Measurements from ENCODE around the gene DSTN. TPM values are rescaled to one million over a fixed set of nuclear protein-coding genes. Genes with fewer than 3 reads are reported as not detected.

Gene DSTN
- total RNA-seq, 6 experiments from 2014 or later = 65.8 to 94.4 (median 86.9) TPM

DNA sequence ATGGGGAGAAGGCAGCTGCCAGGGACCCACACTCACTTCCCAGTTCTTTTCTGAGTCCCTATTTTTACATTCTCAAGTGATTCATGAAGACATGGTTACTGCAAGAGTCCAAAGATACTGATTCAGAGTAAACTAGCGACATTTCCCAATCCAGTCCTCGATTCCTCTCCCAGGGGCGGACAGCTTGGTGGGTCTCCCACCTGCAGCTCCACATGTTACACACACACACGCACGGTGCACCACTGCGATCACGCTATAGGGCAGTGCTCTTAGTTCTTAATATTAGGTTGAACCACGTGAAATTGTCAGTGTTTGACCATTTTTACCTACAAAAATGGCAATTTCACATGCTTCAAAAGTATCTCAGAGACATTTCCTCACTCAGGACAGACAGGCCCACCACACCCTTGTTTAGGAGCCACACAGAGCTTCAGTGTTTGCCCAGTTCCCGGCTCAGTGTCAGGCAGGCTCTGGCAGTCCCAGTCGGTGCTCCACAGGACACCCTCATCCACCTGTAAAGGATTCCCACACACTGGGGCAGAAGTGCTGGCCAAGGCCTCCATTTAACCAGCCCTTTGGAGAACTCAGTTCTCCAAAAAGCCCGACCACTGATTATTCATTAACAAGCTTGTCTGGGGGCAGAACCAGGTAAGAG lies 60.4 kb downstream of the DSTN start:
- peaks cover 0 to 21% (median 4%) of the 10 kb centered on the region in 4 donors for H3K4me1 ChIP-seq
- ATAC-seq = no peak
- H3K36me3 ChIP-seq = peaks cover 10 to 92% (median 64%) of the 10 kb centered on the region in 4 donors
- DNase-seq = peak in 1 of 3 donors; percentile 32
- H3K27me3 ChIP-seq = no peaks in the 10 kb centered on the region
- no peak overlapping the region for H3K4me3 ChIP-seq
- no peak overlapping the region for H3K27ac ChIP-seq
- TF ChIP-seq, protein P1, sequence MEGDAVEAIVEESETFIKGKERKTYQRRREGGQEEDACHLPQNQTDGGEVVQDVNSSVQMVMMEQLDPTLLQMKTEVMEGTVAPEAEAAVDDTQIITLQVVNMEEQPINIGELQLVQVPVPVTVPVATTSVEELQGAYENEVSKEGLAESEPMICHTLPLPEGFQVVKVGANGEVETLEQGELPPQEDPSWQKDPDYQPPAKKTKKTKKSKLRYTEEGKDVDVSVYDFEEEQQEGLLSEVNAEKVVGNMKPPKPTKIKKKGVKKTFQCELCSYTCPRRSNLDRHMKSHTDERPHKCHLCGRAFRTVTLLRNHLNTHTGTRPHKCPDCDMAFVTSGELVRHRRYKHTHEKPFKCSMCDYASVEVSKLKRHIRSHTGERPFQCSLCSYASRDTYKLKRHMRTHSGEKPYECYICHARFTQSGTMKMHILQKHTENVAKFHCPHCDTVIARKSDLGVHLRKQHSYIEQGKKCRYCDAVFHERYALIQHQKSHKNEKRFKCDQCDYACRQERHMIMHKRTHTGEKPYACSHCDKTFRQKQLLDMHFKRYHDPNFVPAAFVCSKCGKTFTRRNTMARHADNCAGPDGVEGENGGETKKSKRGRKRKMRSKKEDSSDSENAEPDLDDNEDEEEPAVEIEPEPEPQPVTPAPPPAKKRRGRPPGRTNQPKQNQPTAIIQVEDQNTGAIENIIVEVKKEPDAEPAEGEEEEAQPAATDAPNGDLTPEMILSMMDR (IDR thresholded peaks at IDR 0.05) = no peak
- TF ChIP-seq POLR2A (IDR thresholded peaks at IDR 0.05) = no peak
- intact Hi-C loops (cut with DNase I) = no loop called here
- no peaks in the 10 kb centered on the region for H3K9me3 ChIP-seq
- WGBS (ENCODE audit: insufficient coverage, low coverage, low lambda C conversion rate, missing lambda C conversion rate) = 84% methylated on average over 8 of the region's 11 CpGs

DNA sequence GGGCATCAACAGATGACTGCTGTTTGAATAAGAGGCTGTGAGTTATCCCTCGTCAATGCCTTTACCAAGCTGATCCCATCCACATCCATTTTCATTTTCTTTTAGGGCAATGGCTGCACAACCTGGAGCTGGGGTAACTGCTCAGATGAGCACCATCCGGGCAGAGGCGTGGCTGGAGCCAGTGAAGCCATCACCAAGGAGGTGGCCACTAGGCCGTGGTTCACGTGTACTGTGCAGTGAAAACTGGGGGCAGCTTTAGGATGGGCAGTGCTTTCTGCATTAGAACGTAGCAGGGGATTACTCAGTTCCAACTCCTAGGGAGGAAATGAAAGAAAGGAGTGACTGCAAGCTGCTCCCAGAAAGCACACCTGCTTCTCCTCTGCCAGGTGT lies 60.9 kb downstream of the DSTN start:
- H3K4me1 ChIP-seq = peaks cover 0 to 21% (median 4%) of the 10 kb centered on the region in 4 donors
- H3K36me3 ChIP-seq = peaks cover 10 to 94% (median 65%) of the 10 kb centered on the region in 4 donors
- no peaks in the 10 kb centered on the region for H3K27me3 ChIP-seq
- no peaks in the 10 kb centered on the region for H3K9me3 ChIP-seq
- ATAC-seq (no peak), DNase-seq (peak in 1 of 3 donors; percentile 15)
- H3K27ac ChIP-seq = no peak overlapping the region
- TF ChIP-seq, protein P1 (IDR thresholded peaks at IDR 0.05) = no peak
- TF ChIP-seq POLR2A (IDR thresholded peaks at IDR 0.05) = no peak
- intact Hi-C loops (cut with DNase I) = no loop called here
- no peak overlapping the region for H3K4me3 ChIP-seq
- WGBS (ENCODE audit: insufficient coverage, low coverage, low lambda C conversion rate, missing lambda C conversion rate) = 86% methylated on average over 4 of the region's 6 CpGs

DNA sequence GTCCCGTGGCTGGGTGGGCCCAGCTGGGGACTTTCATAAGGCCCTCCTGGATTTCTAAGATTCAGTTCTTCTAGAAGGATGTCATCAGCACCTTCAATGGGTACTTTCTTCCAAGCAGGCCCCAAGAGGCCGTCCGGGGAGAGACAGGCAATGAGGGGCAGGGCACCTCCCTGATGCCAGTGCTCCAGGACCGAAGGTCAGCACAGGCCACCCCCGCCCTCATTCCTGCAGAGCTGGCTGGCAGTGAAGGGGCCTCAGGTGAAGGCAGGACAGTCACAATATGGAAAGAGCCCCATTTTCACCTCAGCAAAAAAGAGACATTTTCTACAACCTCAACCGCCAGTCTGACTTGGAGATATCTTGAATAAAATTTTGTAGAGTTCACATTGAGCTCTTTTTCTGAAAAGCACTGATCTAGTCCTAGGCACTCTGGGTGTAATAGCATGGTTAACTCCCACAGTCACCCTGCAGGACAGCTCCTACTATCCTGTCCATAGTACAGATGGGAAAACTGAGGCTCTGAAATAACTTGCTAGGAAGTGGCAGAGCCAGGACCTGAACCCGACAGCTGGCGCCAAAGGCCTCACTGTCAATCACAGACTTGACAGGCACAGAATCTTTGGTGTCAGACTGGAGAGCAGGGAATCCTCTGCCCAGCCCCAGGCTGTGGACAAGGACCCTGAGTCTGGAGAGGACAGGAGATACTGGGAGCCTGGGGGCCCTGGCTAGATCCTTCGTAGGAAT lies 61.9 kb downstream of the DSTN start:
- intact Hi-C loops (cut with DNase I) = no loop called here
- Histone ChIP-seq H3K9me3 (no peaks in the 10 kb centered on the region), H3K4me3 (no peak overlapping the region), H3K4me1 (peaks cover 0 to 14% (median 6%) of the 10 kb centered on the region in 4 donors), H3K36me3 (peaks cover 10 to 94% (median 68%) of the 10 kb centered on the region in 4 donors), H3K27me3 (no peaks in the 10 kb centered on the region), H3K27ac (no peak overlapping the region)
- 60% methylated on average over 3 of the region's 9 CpGs for WGBS (ENCODE audit: insufficient coverage, low coverage, low lambda C conversion rate, missing lambda C conversion rate)
- ATAC-seq = no peak
- DNase-seq = peak in 1 of 3 donors; percentile 31
- no peak for TF ChIP-seq POLR2A (IDR thresholded peaks at IDR 0.05)
- TF ChIP-seq, protein P1 (IDR thresholded peaks at IDR 0.05) = no peak

DNA sequence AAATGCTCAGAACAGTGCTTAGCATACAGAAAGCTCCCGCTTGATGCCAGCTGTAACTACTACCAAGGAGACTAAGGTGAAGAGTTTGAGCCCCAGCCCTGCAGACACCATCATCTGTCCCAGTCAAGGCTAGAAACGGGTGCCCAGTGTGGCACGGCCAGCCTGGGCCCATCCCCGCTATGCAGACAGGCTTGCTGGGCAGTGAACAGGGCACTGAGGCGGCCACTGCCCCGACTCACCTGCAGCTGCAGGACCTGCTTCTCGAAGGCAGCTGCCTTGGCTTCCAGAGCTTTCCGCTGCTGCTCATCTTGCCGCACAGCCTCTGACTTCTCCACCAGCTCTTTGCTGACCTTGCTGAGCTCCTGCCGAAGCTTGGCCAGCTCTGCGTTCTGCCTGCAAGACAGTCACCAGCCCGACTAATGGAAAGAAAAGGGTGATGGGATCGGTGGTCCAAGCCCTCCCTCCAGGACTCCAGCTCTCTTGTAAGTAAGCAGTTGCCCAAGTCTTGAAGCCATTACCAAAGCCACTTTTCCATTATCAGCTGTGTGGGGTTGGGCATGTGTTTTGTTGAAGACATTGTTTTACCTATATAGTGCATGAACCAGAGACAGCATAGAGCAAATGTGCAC lies 63.5 kb downstream of the DSTN start:
- Histone ChIP-seq H3K4me1 (peaks cover 0 to 5% (median 0%) of the 10 kb centered on the region in 4 donors), H3K4me3 (no peak overlapping the region), H3K9me3 (no peaks in the 10 kb centered on the region), H3K27me3 (no peaks in the 10 kb centered on the region), H3K27ac (no peak overlapping the region), H3K36me3 (peaks cover 10 to 95% (median 63%) of the 10 kb centered on the region in 4 donors)
- intact Hi-C loops (cut with DNase I) = no loop called here
- DNase-seq = no peak
- ATAC-seq = no peak
- no peak for TF ChIP-seq POLR2A (IDR thresholded peaks at IDR 0.05)
- TF ChIP-seq, protein P1 (IDR thresholded peaks at IDR 0.05) = no peak
- 93% methylated on average over 3 of the region's 13 CpGs for WGBS (ENCODE audit: insufficient coverage, low coverage, low lambda C conversion rate, missing lambda C conversion rate)
